CD4-positive, CD25-positive, alpha-beta regulatory T cell (primary cell): Measurements from ENCODE around the gene MSI2. TPM values are rescaled to one million over a fixed set of nuclear protein-coding genes. Genes with fewer than 3 reads are reported as not detected.

ENCODE experiments used
- ATAC-seq, 2 donors: fragments of 150-1000 bp; cut with Tn5 transposase; one replicate each; pipeline ENCODE4 v1.10.0; 2021; ENCODE audit warnings: low read depth in 2 of 2, moderate number of reproducible peaks in 2 of 2, moderate library complexity in 1 of 2
- DNase-seq, 3 donors: peaks; one replicate each; pipeline versions ENCODE4 v3.0.0 to v3.0.0-alpha.2; 2012 to 2022; ENCODE audit warnings: mixed read lengths in 1 of 3
- H3K27ac ChIP-seq: one replicate; pipeline ENCODE4 v1.7.0; 2013; ENCODE audit warnings: mild to moderate bottlenecking, low read length; ENCODE audit not compliant: insufficient read depth, poor library complexity, severe bottlenecking
- H3K27me3 ChIP-seq: one replicate; pipeline ENCODE4 v1.7.0; 2013; ENCODE audit warnings: low read length; ENCODE audit not compliant: control insufficient read depth, insufficient read depth
- H3K36me3 ChIP-seq: one replicate; pipeline ENCODE4 v1.7.0; 2013; ENCODE audit warnings: mild to moderate bottlenecking, low read length, moderate library complexity; ENCODE audit not compliant: control insufficient read depth, insufficient read depth
- H3K4me1 ChIP-seq: 2 replicates; pipeline ENCODE4 v1.7.0; 2013; ENCODE audit warnings: mild to moderate bottlenecking, low read length; ENCODE audit not compliant: insufficient read depth, control insufficient read depth, poor library complexity, severe bottlenecking
- H3K4me3 ChIP-seq: one replicate; pipeline ENCODE4 v1.7.0; 2013; ENCODE audit warnings: low read depth, mild to moderate bottlenecking, low read length, moderate library complexity
- H3K9me3 ChIP-seq, 2 experiments: 1 replicate in 1 of 2; 2 replicates in 1 of 2; pipeline ENCODE4 v1.7.0; 2013; ENCODE audit warnings: low read length in 2 of 2, mild to moderate bottlenecking in 1 of 2, moderate library complexity in 1 of 2; ENCODE audit not compliant: control insufficient read depth in 2 of 2
- H3K27ac Mint-ChIP-seq, 3 donors: one replicate each; pipeline ENCODE4 v1.8.0; 2020 to 2022; ENCODE audit warnings: mild to moderate bottlenecking in 3 of 3, mixed read lengths in 3 of 3, moderate library complexity in 2 of 3
- H3K27me3 Mint-ChIP-seq: one replicate; pipeline ENCODE4 v1.8.0; 2022; ENCODE audit warnings: mild to moderate bottlenecking, mixed read lengths
- H3K36me3 Mint-ChIP-seq: one replicate; pipeline ENCODE4 v1.8.0; 2020; ENCODE audit warnings: mixed read lengths
- H3K4me1 Mint-ChIP-seq, 4 donors: one replicate each; pipeline ENCODE4 v1.8.0; 2020 to 2022; ENCODE audit warnings: mixed read lengths in 4 of 4, mild to moderate bottlenecking in 1 of 4
- H3K4me3 Mint-ChIP-seq, 4 donors: one replicate each; pipeline ENCODE4 v1.8.0; 2020 to 2022; ENCODE audit warnings: mild to moderate bottlenecking in 4 of 4, mixed read lengths in 4 of 4, moderate library complexity in 3 of 4
- H3K9me3 Mint-ChIP-seq, 7 donors: one replicate each; pipeline ENCODE4 v1.8.0; 2020 to 2022; ENCODE audit warnings: mixed read lengths in 7 of 7, mild to moderate bottlenecking in 3 of 7, moderate library complexity in 2 of 7
- polyA plus RNA-seq, 4 donors: library from polyadenylated mRNA; unstranded; fragments of 300-500 nt; fragmentation: Illumina TruSeq; gene quantifications; one replicate each; pipeline ENCODE4 v1.2.3, GENCODE V29; 2021
- total RNA-seq: library from RNA; stranded (reverse); gene quantifications from one replicate; pipeline ENCODE4 v1.2.3, GENCODE V29; 2022

Gene MSI2
- total and polyA plus RNA-seq, 5 donors from 2014 or later, result 3.2 to 177 (median 3.4) TPM

- Histone ChIP-seq H3K27ac (no peak overlapping the region), H3K4me3 (no peak overlapping the region), H3K4me1 (no peaks in the 10 kb centered on the region), H3K27me3 (no peaks in the 10 kb centered on the region), H3K9me3 (no peaks in the 10 kb centered on the region), H3K36me3 (peaks cover 4% of the 10 kb centered on the region)
- DNase-seq (no peak), ATAC-seq (no peak)
- H3K36me3 Mint-ChIP-seq, result peaks cover 8% of the 10 kb centered on the region
- no peak overlapping the region for H3K4me3 Mint-ChIP-seq
- H3K9me3 Mint-ChIP-seq, result no peaks in the 10 kb centered on the region
- peaks cover 0 to 10% (median 7%) of the 10 kb centered on the region in 4 donors for H3K4me1 Mint-ChIP-seq
- H3K27ac Mint-ChIP-seq, result no peak overlapping the region
- H3K27me3 Mint-ChIP-seq, result no peaks in the 10 kb centered on the region
Measured at GRCh38 chr17:57570724-57571344, 314.5 kb downstream of the MSI2 start.

GRCh38 chr17:57572062-57572461 lies 315.7 kb downstream of the MSI2 start:
- Mint-ChIP-seq H3K4me3 (no peak overlapping the region), H3K27ac (peak overlapping the region in 1 of 3 donors; percentile 47), H3K36me3 (no peaks in the 10 kb centered on the region), H3K9me3 (no peaks in the 10 kb centered on the region), H3K27me3 (no peaks in the 10 kb centered on the region), H3K4me1 (peaks cover 0 to 13% (median 7%) of the 10 kb centered on the region in 4 donors)
- H3K9me3 ChIP-seq, result no peaks in the 10 kb centered on the region
- no peaks in the 10 kb centered on the region for H3K27me3 ChIP-seq
- peaks cover 4% of the 10 kb centered on the region for H3K36me3 ChIP-seq
- no peaks in the 10 kb centered on the region for H3K4me1 ChIP-seq
- ATAC-seq, result no peak
- H3K27ac ChIP-seq, result no peak overlapping the region
- no peak overlapping the region for H3K4me3 ChIP-seq
- DNase-seq, result no peak

GRCh38 chr17:57572600-57572999 lies 316.3 kb downstream of the MSI2 start:
- DNase-seq (no peak), ATAC-seq (no peak)
- peak overlapping the region in 1 of 3 donors; percentile 47 for H3K27ac Mint-ChIP-seq
- peaks cover 5 to 13% (median 7%) of the 10 kb centered on the region in 4 donors for H3K4me1 Mint-ChIP-seq
- H3K27ac ChIP-seq, result no peak overlapping the region
- no peaks in the 10 kb centered on the region for H3K27me3 Mint-ChIP-seq
- no peaks in the 10 kb centered on the region for H3K27me3 ChIP-seq
- H3K9me3 ChIP-seq, result no peaks in the 10 kb centered on the region
- no peak overlapping the region for H3K4me3 ChIP-seq
- no peak overlapping the region for H3K4me3 Mint-ChIP-seq
- H3K36me3 ChIP-seq, result peaks cover 4% of the 10 kb centered on the region
- H3K9me3 Mint-ChIP-seq, result no peaks in the 10 kb centered on the region
- no peaks in the 10 kb centered on the region for H3K4me1 ChIP-seq
- no peaks in the 10 kb centered on the region for H3K36me3 Mint-ChIP-seq

GRCh38 chr17:57574040-57574513 lies 317.8 kb downstream of the MSI2 start:
- no peaks in the 10 kb centered on the region for H3K9me3 ChIP-seq
- H3K4me3 ChIP-seq, result no peak overlapping the region
- H3K27ac ChIP-seq, result no peak overlapping the region
- Mint-ChIP-seq H3K4me1 (peaks cover 2 to 19% (median 7%) of the 10 kb centered on the region in 4 donors), H3K27me3 (no peaks in the 10 kb centered on the region), H3K4me3 (no peak overlapping the region), H3K9me3 (no peaks in the 10 kb centered on the region), H3K27ac (no peak overlapping the region), H3K36me3 (no peaks in the 10 kb centered on the region)
- ATAC-seq, result no peak
- H3K27me3 ChIP-seq, result no peaks in the 10 kb centered on the region
- DNase-seq, result no peak
- H3K36me3 ChIP-seq, result peaks cover 4% of the 10 kb centered on the region
- H3K4me1 ChIP-seq, result no peaks in the 10 kb centered on the region

GRCh38 chr17:57576744-57577143 lies 320.4 kb downstream of the MSI2 start:
- peaks cover under 1 to 17% (median 7%) of the 10 kb centered on the region in 4 donors for H3K4me1 Mint-ChIP-seq
- Histone ChIP-seq H3K36me3 (no peaks in the 10 kb centered on the region), H3K4me3 (no peak overlapping the region), H3K27ac (no peak overlapping the region), H3K9me3 (no peaks in the 10 kb centered on the region), H3K27me3 (no peaks in the 10 kb centered on the region), H3K4me1 (no peaks in the 10 kb centered on the region)
- no peaks in the 10 kb centered on the region for H3K36me3 Mint-ChIP-seq
- H3K27me3 Mint-ChIP-seq, result no peaks in the 10 kb centered on the region
- no peak for ATAC-seq
- no peak overlapping the region for H3K4me3 Mint-ChIP-seq
- H3K9me3 Mint-ChIP-seq, result no peaks in the 10 kb centered on the region
- no peak for DNase-seq
- H3K27ac Mint-ChIP-seq, result no peak overlapping the region

- Mint-ChIP-seq H3K4me1 (peaks cover 3 to 21% (median 7%) of the 10 kb centered on the region in 4 donors), H3K4me3 (no peak overlapping the region), H3K36me3 (no peaks in the 10 kb centered on the region), H3K9me3 (no peaks in the 10 kb centered on the region), H3K27me3 (no peaks in the 10 kb centered on the region), H3K27ac (peak overlapping the region; percentile 27 to 75 (median 29))
- DNase-seq, result no peak
- Histone ChIP-seq H3K4me3 (no peak overlapping the region), H3K4me1 (no peaks in the 10 kb centered on the region), H3K27me3 (no peaks in the 10 kb centered on the region), H3K9me3 (no peaks in the 10 kb centered on the region), H3K36me3 (no peaks in the 10 kb centered on the region), H3K27ac (no peak overlapping the region)
- no peak for ATAC-seq
Measured at GRCh38 chr17:57577751-57578607, 321.7 kb downstream of the MSI2 start.

GRCh38 chr17:57578608-57579225 lies 322.4 kb downstream of the MSI2 start:
- no peaks in the 10 kb centered on the region for H3K27me3 Mint-ChIP-seq
- H3K4me3 ChIP-seq, result no peak overlapping the region
- no peaks in the 10 kb centered on the region for H3K27me3 ChIP-seq
- no peaks in the 10 kb centered on the region for H3K4me1 ChIP-seq
- H3K4me3 Mint-ChIP-seq, result no peak overlapping the region
- DNase-seq (no peak), ATAC-seq (no peak)
- H3K4me1 Mint-ChIP-seq, result peaks cover 3 to 20% (median 5%) of the 10 kb centered on the region in 4 donors
- no peaks in the 10 kb centered on the region for H3K9me3 Mint-ChIP-seq
- H3K36me3 Mint-ChIP-seq, result no peaks in the 10 kb centered on the region
- peak overlapping the region in 2 of 3 donors; percentile 27 to 75 for H3K27ac Mint-ChIP-seq
- H3K36me3 ChIP-seq, result no peaks in the 10 kb centered on the region
- no peaks in the 10 kb centered on the region for H3K9me3 ChIP-seq
- no peak overlapping the region for H3K27ac ChIP-seq
